Body of pancreas (tissue), 4 donors: ENCODE results near the gene CLPTM1L. TPM values are rescaled to one million over a fixed set of nuclear protein-coding genes. Genes with fewer than 3 reads are reported as not detected.

Source experiments
- ATAC-seq: fragments of 150-250 bp; one replicate; pipeline ENCODE4 v1.9.1; 2016
- DNase-seq, 4 donors: peaks; one replicate each; pipeline ENCODE4 v3.0.0-alpha.2; 2019
- H3K27ac ChIP-seq, 4 donors: fragments of 200-600 bp; sonication (generic); 1 replicate in 3 of 4; 2 replicates in 1 of 4; pipeline versions ENCODE4 v1.5.1 to v1.6.1; 2016 to 2019; ENCODE audit warnings: mild to moderate bottlenecking in 1 of 4, mixed read lengths in 1 of 4, moderate library complexity in 1 of 4
- H3K27me3 ChIP-seq, 2 donors: fragments of 200-600 bp; sonication (generic); one replicate each; pipeline ENCODE4 v1.6.0; 2016; ENCODE audit warnings: mild to moderate bottlenecking in 1 of 2
- H3K36me3 ChIP-seq, 2 donors: fragments of 200-600 bp; sonication (generic); replicated peaks in 1 of 2; 2 replicates each; pipeline ENCODE4 v1.5.1; 2016; ENCODE audit warnings: low read depth in 2 of 2; ENCODE audit not compliant: insufficient read depth in 1 of 2
- H3K4me1 ChIP-seq: fragments of 200-600 bp; sonication (generic); one replicate; pipeline ENCODE4 v1.6.0; 2016
- H3K4me3 ChIP-seq, 2 donors: fragments of 200-600 bp; sonication (generic); 1 replicate in 1 of 2; 2 replicates in 1 of 2; pipeline ENCODE4 v1.5.1; 2016 to 2019
- H3K9me3 ChIP-seq, 3 donors: fragments of 200-600 bp; sonication (generic); 1 replicate in 2 of 3; 2 replicates in 1 of 3; pipeline ENCODE4 v1.5.1; 2016
- POLR2A ChIP-seq, 3 donors: fragments of 450-650 bp; IDR thresholded peaks; one replicate each; pipeline ENCODE4 v1.6.1; 2016; ENCODE audit warnings: antibody characterized with exemption in 3 of 3, mild to moderate bottlenecking in 2 of 3
- WGBS, 2 donors: methylation state at CpG; one replicate each; pipeline ENCODE4 v1.1.5; 2017; 5-methylcytosine and 5-hydroxymethylcytosine counted together
- intact Hi-C: fragments of 100-400 bp; cut with DNase I; formaldehyde crosslinking; loops from one replicate; pipeline ENCODE4 v1.15.1; 2023
- total RNA-seq, 2 donors: library from RNA; depleted of rRNA; stranded (reverse); fragments of >200 nt; gene quantifications; one replicate each; pipeline ENCODE4 v1.1.0, GENCODE V29; 2016
- TF ChIP-seq, protein P1 (sequence below), 7 experiments: fragments of 450-650 bp in 4 of 7; fragments of 200-600 bp in 3 of 7; sonication (generic) in 3 of 7; IDR thresholded peaks; one replicate each; pipeline ENCODE4 v1.5.1; 2016 to 2019; ENCODE audit warnings: antibody characterized with exemption in 7 of 7

The CLPTM1L gene
- total RNA-seq, 2 donors from 2014 or later: 91.3 to 109 TPM

DNA sequence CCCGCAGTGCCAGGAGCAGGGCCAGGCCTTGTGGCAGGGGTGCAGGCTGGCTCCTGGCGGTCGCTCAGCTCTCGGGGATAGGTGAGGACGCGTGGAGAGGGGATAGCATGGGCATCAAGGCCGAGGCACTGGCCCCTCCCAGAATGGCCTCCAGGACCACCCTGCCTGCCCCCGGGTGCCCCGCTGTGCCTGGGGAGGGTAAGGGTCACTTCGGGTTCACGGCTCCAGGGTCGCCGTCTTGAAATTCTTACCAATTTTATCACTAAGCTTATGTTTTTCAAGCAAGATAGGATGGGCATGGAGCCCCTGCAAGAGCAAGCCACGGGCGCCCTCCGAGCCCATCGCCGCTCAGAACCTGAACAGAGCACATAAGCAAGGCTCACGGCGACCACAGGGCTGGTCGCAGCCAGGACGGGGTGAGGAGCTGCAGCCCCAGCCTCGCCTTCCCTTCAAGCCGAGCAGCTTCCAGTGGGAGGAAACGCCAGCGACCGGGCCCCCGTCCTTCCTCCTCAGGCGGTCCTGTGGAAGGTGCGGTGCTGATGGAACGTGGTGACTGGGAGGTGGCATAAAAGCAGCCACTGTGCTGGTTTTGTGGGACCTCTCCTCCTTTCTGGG, 14.2 kb upstream of the CLPTM1L start:
- Histone ChIP-seq H3K4me1 (no peaks in the 10 kb centered on the region), H3K27me3 (no peaks in the 10 kb centered on the region), H3K9me3 (no peaks in the 10 kb centered on the region), H3K27ac (no peak overlapping the region), H3K36me3 (no peaks in the 10 kb centered on the region), H3K4me3 (no peak overlapping the region)
- TF ChIP-seq, protein P1, sequence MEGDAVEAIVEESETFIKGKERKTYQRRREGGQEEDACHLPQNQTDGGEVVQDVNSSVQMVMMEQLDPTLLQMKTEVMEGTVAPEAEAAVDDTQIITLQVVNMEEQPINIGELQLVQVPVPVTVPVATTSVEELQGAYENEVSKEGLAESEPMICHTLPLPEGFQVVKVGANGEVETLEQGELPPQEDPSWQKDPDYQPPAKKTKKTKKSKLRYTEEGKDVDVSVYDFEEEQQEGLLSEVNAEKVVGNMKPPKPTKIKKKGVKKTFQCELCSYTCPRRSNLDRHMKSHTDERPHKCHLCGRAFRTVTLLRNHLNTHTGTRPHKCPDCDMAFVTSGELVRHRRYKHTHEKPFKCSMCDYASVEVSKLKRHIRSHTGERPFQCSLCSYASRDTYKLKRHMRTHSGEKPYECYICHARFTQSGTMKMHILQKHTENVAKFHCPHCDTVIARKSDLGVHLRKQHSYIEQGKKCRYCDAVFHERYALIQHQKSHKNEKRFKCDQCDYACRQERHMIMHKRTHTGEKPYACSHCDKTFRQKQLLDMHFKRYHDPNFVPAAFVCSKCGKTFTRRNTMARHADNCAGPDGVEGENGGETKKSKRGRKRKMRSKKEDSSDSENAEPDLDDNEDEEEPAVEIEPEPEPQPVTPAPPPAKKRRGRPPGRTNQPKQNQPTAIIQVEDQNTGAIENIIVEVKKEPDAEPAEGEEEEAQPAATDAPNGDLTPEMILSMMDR (IDR thresholded peaks at IDR 0.05): no peak
- no peak for TF ChIP-seq POLR2A (IDR thresholded peaks at IDR 0.05)
- DNase-seq: no peak
- 53 to 65% methylated on average over 10 to 30 of the region's 31 CpGs for WGBS, 2 donors
- intact Hi-C loops: no loop called here
- no peak for ATAC-seq

DNA sequence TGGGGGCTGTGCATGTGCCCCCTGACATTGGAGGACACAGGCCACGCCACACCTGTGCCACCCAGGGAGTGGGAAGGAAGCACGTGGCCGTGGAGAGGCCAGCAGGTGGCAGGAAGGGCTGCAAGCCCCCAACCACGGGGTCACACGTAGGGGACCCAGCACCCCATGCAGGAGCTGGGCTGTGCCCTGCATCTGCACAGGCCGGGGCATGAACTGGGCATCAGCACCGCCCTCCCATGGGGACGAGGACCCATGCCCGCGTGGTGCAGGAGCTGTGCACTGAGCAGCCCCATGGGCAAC, 13.8 kb upstream of the CLPTM1L start:
- H3K4me1 ChIP-seq: no peaks in the 10 kb centered on the region
- H3K27ac ChIP-seq: no peak overlapping the region
- no peaks in the 10 kb centered on the region for H3K27me3 ChIP-seq
- intact Hi-C loops: no loop called here
- WGBS, 2 donors: 40 to 54% methylated on average over 3 to 8 of the region's 10 CpGs
- ATAC-seq: no peak
- DNase-seq: no peak
- no peaks in the 10 kb centered on the region for H3K36me3 ChIP-seq
- H3K9me3 ChIP-seq: no peaks in the 10 kb centered on the region
- no peak overlapping the region for H3K4me3 ChIP-seq
- no peak for TF ChIP-seq POLR2A (IDR thresholded peaks at IDR 0.05)
- TF ChIP-seq, protein P1 (IDR thresholded peaks at IDR 0.05): no peak

DNA sequence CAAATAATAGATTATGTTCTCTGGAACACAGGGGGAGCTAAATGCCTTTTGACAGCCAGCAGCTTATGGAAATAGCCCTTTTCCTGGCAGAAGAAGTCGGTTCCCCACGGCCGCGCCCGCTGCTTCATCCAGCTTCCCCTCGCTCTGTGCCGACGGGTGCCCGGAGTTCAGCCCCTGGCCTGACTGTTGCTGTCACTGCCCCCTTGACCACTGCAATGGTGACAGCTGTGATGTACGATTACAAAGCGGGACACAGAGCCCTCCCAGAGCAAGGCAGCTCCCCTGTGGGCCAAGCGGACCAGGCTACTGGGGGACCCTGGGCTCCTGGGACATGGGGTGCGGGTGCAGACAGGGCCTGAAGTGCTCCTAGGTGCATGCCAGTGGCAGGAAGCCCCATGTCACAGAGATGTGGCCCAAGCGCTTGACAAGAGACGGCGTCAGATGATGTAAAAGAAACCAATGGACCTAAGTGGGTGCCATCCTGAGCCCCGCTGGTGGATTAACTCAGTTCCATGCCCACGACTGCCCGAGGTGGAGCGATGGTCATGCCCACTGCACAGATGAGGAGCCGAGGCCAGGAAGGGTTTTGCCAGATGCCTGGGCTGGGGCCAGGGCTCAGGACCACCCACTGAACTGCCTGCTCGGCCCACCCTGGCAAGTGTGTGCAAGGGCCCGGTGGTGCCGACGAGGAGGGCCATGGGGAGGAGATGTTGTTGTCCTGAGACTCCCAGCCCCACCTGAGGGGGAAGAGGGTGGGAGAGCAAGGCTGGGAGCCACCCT, 13.2 kb upstream of the CLPTM1L start:
- no peaks in the 10 kb centered on the region for H3K27me3 ChIP-seq

DNA sequence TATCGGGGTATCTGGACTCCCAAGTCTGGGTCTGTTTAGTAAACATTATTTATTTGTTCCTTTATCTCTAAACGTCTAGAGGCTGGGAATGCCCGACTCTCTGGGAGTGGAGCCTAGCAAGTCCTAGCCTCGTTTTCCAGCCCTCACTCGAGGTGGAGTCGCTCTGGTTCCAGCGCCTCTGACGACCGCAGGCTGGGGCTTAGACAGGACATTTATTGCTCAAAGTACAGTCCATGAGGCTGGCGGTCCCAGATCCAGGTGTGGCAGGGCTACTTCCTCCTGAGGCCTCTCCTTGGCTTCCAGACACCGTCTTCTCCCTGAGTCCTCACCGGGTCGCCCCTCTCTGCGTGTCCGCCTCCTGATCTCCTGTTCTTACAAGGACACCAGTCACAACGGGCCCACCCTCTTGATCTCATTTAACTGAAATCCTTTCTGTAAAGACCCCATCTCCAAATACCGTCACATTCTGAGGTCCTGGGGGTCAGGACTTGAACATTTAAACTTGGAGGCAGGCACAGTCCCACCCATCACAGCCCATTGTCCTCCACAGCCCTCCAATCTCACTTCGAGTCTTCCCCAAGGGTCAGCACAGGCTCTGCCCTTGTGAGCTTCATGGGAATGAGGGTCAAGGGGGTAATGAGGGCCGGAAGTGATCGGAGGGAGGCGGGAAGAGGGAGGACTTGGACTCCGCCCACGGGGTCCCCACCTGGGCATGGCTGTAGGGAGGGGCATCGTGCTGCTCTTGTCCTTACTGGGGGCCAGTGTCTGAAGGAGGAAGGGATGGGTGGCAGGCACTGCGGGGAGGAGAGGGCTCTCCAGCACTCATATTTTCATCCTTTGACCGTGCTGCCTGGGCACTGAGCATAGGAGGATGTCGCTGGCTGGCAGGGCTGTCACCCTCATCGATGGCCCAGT, 12.2 kb upstream of the CLPTM1L start:
- Histone ChIP-seq H3K27ac (no peak overlapping the region), H3K4me3 (no peak overlapping the region), H3K27me3 (no peaks in the 10 kb centered on the region), H3K36me3 (no peaks in the 10 kb centered on the region), H3K9me3 (no peaks in the 10 kb centered on the region), H3K4me1 (no peaks in the 10 kb centered on the region)
- DNase-seq: no peak
- WGBS, 2 donors: 48 to 51% methylated on average over 26 to 28 of the region's 28 CpGs
- ATAC-seq: no peak
- TF ChIP-seq POLR2A (IDR thresholded peaks at IDR 0.05): no peak
- TF ChIP-seq, protein P1 (IDR thresholded peaks at IDR 0.05): no peak
- intact Hi-C loops: no loop called here

More for the DNA sequence above, 13.2 kb upstream of the CLPTM1L start:
- ATAC-seq (no peak), DNase-seq (no peak)
- no peak overlapping the region for H3K4me3 ChIP-seq
- TF ChIP-seq, protein P1 (IDR thresholded peaks at IDR 0.05): no peak
- TF ChIP-seq POLR2A (IDR thresholded peaks at IDR 0.05): no peak
- H3K9me3 ChIP-seq: no peaks in the 10 kb centered on the region
- no peaks in the 10 kb centered on the region for H3K4me1 ChIP-seq
- intact Hi-C loops: no loop called here
- no peak overlapping the region for H3K27ac ChIP-seq
- 63 to 76% methylated on average over 13 to 24 of the region's 25 CpGs for WGBS, 2 donors
- no peaks in the 10 kb centered on the region for H3K36me3 ChIP-seq
